NCI-H1694 (cell line): ENCODE measurements around the gene TMEM141.

Experiments used
- DNase-seq: peaks from one replicate; lab custom pipeline; 2025; lab: John Stamatoyannopoulos, UW

TMEM141 gene

GRCh38 chr9:136814725-136815421 lies 23.7 kb downstream of the TMEM141 start:
- no peak for DNase-seq

- no peak for DNase-seq
These were observed 24.3 kb downstream of the TMEM141 start for GRCh38 chr9:136815422-136815782.

- DNase-seq: no peak
These were observed 30.1 kb downstream of the TMEM141 start for GRCh38 chr9:136820971-136821825.

GRCh38 chr9:136821826-136822544 lies 30.8 kb downstream of the TMEM141 start:
- DNase-seq: no peak

GRCh38 chr9:136823136-136824046 lies 32.2 kb downstream of the TMEM141 start:
- DNase-seq: no peak

GRCh38 chr9:136824496-136825225 lies 33.5 kb downstream of the TMEM141 start:
- no peak for DNase-seq

GRCh38 chr9:136825295-136826187 lies 34.4 kb downstream of the TMEM141 start:
- DNase-seq: no peak

- no peak for DNase-seq
These were observed 35.0 kb downstream of the TMEM141 start for GRCh38 chr9:136826188-136826541.

GRCh38 chr9:136826703-136827582 lies 35.8 kb downstream of the TMEM141 start:
- DNase-seq: no peak

- DNase-seq: no peak
These were observed 36.8 kb downstream of the TMEM141 start for GRCh38 chr9:136827794-136828473.

- no peak for DNase-seq
These were observed 37.5 kb downstream of the TMEM141 start for GRCh38 chr9:136828474-136829140.

GRCh38 chr9:136829412-136829811 lies 38.3 kb downstream of the TMEM141 start:
- DNase-seq: no peak

GRCh38 chr9:136829981-136830885 lies 39.1 kb downstream of the TMEM141 start:
- DNase-seq: no peak

- DNase-seq: no peak
These were observed 40.0 kb downstream of the TMEM141 start for GRCh38 chr9:136831002-136831719.

GRCh38 chr9:136831720-136832104 lies 40.6 kb downstream of the TMEM141 start:
- no peak for DNase-seq

GRCh38 chr9:136832581-136832980 lies 41.4 kb downstream of the TMEM141 start:
- no peak for DNase-seq
